HPDE6-E6E7 (cell line): ENCODE measurements around the gene ZNF134.

Experiments used
- DNase-seq: peaks from one replicate; pipeline ENCODE4 v3.0.0; 2011; ENCODE audit warnings: missing footprints; ENCODE audit errors: extremely low spot score

Gene ZNF134

GRCh38 chr19:57613941-57614743 is at the start of gene ZNF134:
ZNF134 (plus strand) TSS chr19:57614242; CDS start chr19:57619469, 5,227 bp downstream.
- peak; percentile 96 for DNase-seq

- no peak for DNase-seq
These were observed 47.4 kb upstream of the ZNF134 start for GRCh38 chr19:57566396-57567265.

GRCh38 chr19:57570707-57571106 is 43.3 kb upstream of the ZNF134 start:
- DNase-seq = no peak

- DNase-seq = no peak
These were observed 41.6 kb upstream of the ZNF134 start for GRCh38 chr19:57572415-57572947.

DNA sequence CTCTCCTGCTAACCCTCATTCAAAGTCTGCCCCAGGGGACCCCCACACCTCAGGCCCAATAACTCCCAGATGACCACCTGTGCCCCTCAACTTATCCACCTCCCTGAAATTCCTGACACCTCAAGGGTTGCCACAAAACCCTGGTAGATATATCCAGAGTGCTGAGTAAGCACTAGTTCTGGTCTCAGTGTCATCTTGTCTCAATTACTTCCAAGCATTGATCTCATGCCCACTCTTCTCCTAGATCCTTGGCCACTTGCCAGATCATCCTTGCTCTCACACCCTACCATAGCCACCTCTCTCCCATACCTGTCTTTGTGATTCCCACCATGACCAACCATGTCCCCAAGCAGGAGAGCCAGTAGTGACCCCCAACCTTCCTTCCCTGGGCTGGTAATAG is 37.4 kb upstream of the ZNF134 start:
- no peak for DNase-seq

DNA sequence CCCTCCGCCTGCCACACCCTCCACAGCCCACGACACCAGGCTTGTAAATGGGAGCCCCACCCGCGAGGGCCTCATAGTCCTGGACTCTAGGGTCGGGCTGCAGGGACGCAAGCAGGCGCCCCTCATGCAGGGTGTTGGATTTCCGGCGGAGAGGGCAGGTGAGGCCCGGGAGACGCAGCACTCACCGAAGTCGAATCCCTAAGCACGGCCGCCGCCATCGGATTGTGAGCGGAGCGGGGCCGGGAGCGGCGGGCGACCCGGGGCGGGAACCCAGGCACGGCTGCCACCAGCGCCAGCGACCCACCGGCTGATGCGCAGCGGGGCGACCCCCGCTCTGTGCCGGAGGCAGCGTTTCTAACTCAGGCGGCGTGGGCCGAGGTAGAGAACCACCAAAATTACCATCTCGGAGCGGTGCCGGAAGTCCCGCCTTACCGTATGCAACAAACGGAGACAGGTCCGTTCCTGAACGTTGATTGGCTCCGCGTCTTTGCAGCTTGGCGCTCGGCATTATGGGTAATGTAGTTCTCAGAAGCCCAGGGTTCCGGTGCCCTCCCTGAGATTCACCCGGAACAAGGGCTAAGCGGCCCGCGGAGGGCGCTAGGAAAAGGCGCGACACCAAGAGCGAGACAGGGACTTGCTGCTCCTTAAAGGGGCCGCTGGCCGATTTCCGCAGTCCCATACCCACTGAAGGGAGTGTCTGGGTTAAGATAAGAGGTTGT is 35.4 kb upstream of the ZNF134 start, which contains the start of gene ZNF416:
ZNF416 (minus strand) TSS at position 425 of the 719 bp plus-strand sequence; CDS start at position 218, 207 bp downstream.
- peak; percentile 99 for DNase-seq

DNA sequence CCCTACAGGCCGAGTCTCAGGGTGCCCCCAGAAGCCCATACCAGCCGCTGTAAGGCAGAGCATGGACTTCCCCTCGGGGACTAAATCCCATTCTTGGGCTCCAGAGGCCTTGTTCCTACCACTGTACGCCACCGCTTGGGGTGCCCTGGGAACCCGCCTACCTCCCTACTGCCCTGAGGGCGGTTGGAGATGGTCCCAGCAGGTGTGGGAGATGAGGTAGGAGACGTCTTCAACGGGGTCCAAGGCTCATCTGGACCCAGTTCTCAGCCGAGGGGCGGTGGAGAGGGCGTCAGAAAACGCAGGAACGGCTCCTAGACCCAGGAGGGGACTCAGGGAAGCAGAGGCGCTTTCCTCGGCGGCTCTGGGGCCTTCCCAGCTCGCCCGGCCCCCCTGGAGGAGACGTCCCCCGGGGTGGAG is 30.9 kb upstream of the ZNF134 start:
- DNase-seq = no peak

DNA sequence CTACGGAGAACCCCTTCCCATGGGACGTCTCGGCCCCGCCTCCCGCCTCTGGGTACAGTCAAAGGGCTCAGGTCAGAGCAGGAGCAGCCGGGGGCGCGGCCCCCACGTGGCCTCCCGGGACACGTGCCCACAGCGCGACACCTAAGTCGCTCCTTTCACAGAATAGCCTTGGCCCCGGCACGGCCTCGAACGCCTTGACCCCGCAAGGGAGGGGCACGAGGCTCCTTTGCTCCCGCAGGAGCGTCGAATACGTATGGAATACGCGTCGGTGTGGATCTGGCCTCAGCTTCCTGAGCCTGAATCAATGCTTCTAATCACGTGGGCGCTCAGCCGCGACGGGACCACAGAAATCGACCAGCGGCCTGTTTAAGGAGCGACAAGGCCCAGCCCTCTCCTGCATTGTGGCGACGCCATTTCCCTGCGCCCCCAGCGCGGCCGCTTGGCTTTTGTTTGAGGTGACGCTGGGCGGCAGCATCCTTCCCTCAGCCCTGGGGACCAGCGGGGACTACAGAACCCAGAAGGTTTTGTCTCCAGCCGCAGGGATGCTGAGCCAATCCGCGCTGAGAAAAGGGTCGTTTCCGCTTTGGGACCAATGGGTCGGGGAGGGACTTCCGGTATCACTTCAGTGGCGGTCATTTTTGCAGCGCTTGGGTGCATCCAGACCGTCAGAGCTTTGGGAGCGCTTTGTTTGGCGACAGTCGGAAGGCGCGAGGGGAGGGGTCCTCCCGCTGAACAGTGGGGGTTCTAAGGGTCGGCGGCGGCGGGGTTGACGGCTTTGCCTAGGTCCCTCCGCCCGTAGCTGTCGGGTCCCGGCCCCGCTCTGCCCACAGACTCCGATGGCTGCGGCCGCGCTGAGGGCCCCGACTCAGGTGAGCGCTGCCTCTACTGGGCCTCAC is 30.3 kb upstream of the ZNF134 start, which contains the start of gene ZIK1:
ZIK1 (plus strand) TSS at position 625 of the 896 bp plus-strand sequence; CDS start at position 837, 212 bp downstream.
- DNase-seq = peak; percentile 97

DNA sequence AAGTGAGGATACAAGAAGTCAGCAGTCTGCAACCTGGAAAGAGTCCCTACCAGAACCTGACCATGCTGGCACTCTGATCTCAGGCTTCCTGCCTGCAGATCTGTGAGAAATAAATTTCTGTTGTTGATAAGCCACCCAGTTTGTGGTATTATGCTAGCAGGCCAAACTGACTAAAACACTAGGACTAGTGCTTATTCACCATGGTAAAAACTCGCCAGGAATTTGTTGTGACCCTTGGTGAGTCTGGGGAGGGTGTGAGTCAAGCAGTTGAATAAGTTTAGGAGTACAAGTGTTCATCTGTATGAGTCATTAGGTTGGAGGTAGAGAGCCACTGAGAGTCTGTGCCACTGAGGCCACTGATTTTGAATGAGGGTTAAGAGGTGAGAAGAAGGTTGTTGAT is 26.5 kb upstream of the ZNF134 start:
- DNase-seq = no peak

GRCh38 chr19:57599377-57599760 is 14.7 kb upstream of the ZNF134 start:
- no peak for DNase-seq

GRCh38 chr19:57599761-57600383 is 14.2 kb upstream of the ZNF134 start, which contains the start of gene ZNF530:
ZNF530 (plus strand) TSS chr19:57599885; CDS start chr19:57604346, 4,461 bp downstream.
- DNase-seq = peak; percentile 91

DNA sequence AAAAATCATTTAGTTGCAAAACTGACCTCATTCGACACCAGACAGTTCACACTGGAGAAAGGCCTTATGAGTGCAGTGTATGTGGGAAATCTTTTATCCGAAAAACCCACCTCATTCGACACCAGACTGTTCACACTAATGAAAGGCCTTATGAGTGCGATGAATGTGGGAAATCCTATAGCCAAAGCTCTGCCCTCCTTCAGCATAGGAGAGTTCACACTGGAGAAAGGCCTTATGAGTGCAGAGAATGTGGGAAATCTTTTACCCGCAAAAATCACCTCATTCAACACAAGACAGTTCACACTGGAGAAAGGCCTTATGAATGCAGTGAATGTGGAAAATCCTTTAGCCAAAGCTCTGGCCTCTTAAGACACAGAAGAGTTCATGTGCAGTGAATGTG is 7.1 kb upstream of the ZNF134 start:
- DNase-seq = no peak

DNA sequence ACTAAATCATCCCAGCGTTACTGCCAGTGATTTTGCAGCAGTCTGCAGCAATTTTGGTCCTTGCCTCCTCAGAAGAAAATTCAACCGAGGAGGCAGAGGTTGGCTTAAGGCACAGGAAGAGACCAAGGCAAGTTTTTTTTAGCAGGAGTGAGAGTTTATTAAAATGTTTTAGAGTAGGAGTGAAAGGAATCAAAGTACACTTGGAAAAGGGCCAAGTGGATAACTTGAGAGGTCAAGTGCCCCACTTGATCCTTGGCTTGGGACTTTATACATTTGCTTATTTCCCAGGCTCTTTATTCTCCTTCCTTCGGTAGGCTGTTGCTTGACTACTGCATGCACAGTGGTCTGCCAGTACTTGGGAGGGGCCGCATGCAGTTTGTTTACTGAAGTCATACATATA is 2.9 kb upstream of the ZNF134 start:
- no peak for DNase-seq

DNA sequence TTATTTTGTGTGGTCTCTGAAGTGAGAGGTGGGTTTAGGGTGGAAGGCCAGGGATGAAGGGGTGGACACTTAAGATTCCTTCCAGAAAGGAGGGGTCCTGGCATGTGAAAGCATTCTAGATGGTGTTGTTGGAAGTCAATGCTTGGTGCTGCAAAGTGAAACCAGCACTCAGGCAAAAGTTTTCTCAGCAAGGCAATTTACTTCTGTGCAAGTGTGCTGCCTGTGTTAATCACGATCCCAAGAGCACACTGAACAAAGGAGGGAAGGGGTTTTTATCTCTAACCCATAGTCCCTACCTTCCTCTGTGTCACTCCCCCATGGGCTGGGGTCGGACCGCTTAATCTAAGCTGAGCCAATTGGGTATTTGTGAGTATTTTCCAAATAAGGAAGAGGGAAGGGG is 1.3 kb downstream of the ZNF134 start:
- no peak for DNase-seq

DNA sequence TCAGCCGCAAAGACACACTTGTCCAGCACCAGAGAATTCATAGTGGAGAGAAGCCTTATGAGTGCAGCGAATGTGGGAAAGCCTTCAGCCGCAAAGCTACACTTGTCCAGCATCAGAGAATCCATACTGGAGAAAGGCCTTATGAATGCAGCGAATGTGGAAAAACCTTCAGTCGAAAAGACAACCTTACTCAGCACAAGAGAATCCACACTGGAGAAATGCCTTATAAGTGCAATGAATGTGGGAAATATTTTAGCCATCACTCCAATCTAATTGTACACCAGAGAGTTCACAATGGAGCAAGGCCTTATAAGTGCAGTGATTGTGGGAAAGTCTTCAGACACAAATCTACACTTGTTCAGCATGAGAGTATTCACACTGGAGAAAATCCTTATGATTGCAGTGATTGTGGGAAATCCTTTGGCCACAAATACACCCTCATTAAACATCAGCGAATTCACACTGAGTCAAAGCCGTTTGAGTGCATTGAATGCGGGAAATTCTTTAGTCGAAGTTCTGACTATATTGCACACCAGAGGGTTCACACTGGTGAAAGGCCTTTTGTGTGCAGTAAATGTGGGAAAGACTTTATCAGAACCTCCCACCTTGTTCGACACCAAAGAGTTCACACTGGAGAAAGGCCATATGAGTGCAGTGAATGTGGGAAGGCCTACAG is 6.8 kb downstream of the ZNF134 start:
- no peak for DNase-seq

- DNase-seq = no peak
These were observed 9.0 kb downstream of the ZNF134 start for GRCh38 chr19:57623091-57623490.

DNA sequence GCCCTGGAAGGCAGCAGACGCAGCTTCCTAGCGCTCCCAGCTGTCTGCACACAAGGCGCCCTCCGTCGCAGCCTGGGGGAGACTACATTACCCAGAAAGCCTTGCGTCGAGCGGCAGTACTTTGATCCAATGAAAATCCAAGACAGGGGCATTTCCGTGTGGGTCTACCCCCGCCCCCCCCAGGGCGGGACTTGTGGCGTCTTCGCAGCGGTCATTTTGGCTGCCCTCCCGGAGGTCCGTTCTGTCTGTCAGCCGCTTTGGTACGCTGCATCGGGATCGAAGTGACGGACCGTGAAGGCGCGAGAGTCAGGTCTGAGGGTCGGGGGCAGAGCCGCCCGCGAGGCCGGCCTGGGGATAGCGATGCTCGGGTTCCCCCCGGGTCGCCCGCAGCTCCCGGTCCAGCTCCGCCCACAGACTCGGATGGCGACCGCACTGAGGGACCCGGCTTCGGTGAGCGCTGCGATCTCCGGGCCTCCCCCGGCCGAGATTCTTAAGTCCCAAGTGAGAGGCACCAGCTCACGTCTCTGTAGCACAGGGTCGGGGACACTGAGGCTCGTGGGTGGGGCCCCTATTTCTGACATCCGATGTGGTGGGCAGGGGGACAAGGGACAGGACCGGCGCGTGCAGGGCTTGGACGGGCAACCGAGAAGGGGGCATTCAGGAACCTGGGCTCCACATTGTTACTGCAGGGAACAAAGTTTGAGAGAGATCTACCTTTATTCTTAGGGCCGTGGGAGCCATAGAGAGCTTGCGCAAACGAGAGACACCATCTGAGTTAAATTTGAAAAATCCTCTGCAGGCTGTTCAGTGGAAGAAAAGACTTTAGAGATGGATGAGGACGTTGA is 19.2 kb downstream of the ZNF134 start, which contains the start of gene ZNF211:
ZNF211 (plus strand) TSS at position 182 of the 845 bp plus-strand sequence; CDS start at position 361, 179 bp downstream.
- peak; percentile 93 for DNase-seq

DNA sequence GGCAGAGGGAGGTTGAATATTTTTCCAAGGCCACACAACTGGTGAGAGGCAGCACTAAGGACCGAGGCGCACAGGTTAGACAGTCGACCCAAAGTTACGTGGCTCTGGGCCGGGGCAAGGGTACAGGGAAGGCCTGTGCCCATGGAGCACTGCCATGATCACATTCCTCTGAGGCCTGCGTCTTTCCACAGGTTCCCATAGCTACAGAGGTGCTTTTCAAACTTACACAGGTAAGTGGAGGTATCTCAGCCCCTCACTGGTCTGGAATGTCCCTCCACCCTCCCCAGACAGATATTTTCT is 19.7 kb downstream of the ZNF134 start:
- DNase-seq = no peak
